Endothelial cell of umbilical vein (primary cell): ENCODE measurements around the gene CLRN1.

Experiments used
- CTCF ChIP-seq, 2 donors: IDR thresholded peaks; 1 replicate in 1 of 2; 2 replicates in 1 of 2; pipeline ENCODE4 v1.5.1; 2011; ENCODE audit warnings: low read length in 2 of 2, mild to moderate bottlenecking in 2 of 2, moderate library complexity in 2 of 2, control low read depth in 1 of 2, inconsistent platforms in 1 of 2, low read depth in 1 of 2; ENCODE audit not compliant: insufficient read depth in 1 of 2; ENCODE audit errors: extremely low read depth in 1 of 2
- POLR2AphosphoS5 ChIP-seq: IDR thresholded peaks from 2 replicates; pipeline ENCODE4 v1.6.1; 2012; ENCODE audit warnings: low read depth, mild to moderate bottlenecking, control low read depth, low read length, moderate library complexity; ENCODE audit not compliant: insufficient read depth

GRCh38 chr3:150905746-150906145 lies 66.8 kb downstream of the CLRN1 start:
- TF ChIP-seq POLR2AphosphoS5 (no peak), CTCF (IDR thresholded peaks at IDR 0.05; ENCODE audit: extremely low read depth in 1 of 2, insufficient read depth in 1 of 2, low read depth in 1 of 2, low read length in 2 of 2) (no peak)
